H9 (cell line): Measurements from ENCODE around the gene NHLRC4. TPM values are rescaled to one million over a fixed set of nuclear protein-coding genes. Genes with fewer than 3 reads are reported as not detected.

Experiments used
- DNase-seq: peaks from one replicate; pipeline ENCODE4 v3.0.0-alpha.2; 2017
- H2AFZ ChIP-seq: one replicate; pipeline ENCODE4 v1.6.1; 2013; ENCODE audit warnings: mild to moderate bottlenecking, low read length, control low read depth, moderate library complexity
- H2AK5ac ChIP-seq: 2 replicates; pipeline ENCODE4 v1.6.1; 2013; ENCODE audit warnings: low read length, control low read depth, mixed read lengths; ENCODE audit not compliant: insufficient read length
- H2BK120ac ChIP-seq: one replicate; pipeline ENCODE4 v1.6.1; 2013; ENCODE audit warnings: low read depth, mild to moderate bottlenecking, low read length, control low read depth, inconsistent platforms; ENCODE audit not compliant: poor library complexity, severe bottlenecking
- H2BK12ac ChIP-seq: 2 replicates; pipeline ENCODE4 v1.6.1; 2013; ENCODE audit warnings: low read length, control low read depth, mixed read lengths, low read depth; ENCODE audit not compliant: insufficient read length
- H2BK15ac ChIP-seq: 2 replicates; pipeline ENCODE4 v1.6.1; 2013; ENCODE audit warnings: low read depth, low read length, control low read depth
- H2BK20ac ChIP-seq: one replicate; pipeline ENCODE4 v1.6.1; 2013; ENCODE audit warnings: low read depth, mild to moderate bottlenecking, low read length, control low read depth, inconsistent platforms; ENCODE audit not compliant: poor library complexity, severe bottlenecking
- H2BK5ac ChIP-seq: 2 replicates; pipeline ENCODE4 v1.6.1; 2013; ENCODE audit warnings: low read length, control low read depth, mixed read lengths; ENCODE audit not compliant: insufficient read length
- H3K14ac ChIP-seq: 2 replicates; pipeline ENCODE4 v1.6.1; 2013; ENCODE audit warnings: low read length, control low read depth; ENCODE audit not compliant: insufficient read depth
- H3K18ac ChIP-seq: 2 replicates; pipeline ENCODE4 v1.6.1; 2013; ENCODE audit warnings: low read depth, mild to moderate bottlenecking, mixed read lengths, low read length, control low read depth; ENCODE audit not compliant: insufficient read length
- H3K23ac ChIP-seq: 2 replicates; pipeline ENCODE4 v1.6.1; 2013; ENCODE audit warnings: low read length, control low read depth, mixed read lengths, low read depth; ENCODE audit not compliant: insufficient read length
- H3K23me2 ChIP-seq: 2 replicates; pipeline ENCODE4 v1.6.1; 2013; ENCODE audit warnings: low read depth, mild to moderate bottlenecking, mixed read lengths, low read length, control low read depth; ENCODE audit not compliant: insufficient read length, poor library complexity, severe bottlenecking
- H3K27ac ChIP-seq: 2 replicates; pipeline ENCODE4 v1.5.1; 2013; ENCODE audit warnings: low read length, control low read depth, mixed read lengths, low read depth; ENCODE audit not compliant: insufficient read length
- H3K27me3 ChIP-seq: 2 replicates; pipeline ENCODE4 v1.6.1; 2013; ENCODE audit warnings: low read length, control low read depth, inconsistent platforms; ENCODE audit not compliant: insufficient read depth
- H3K4ac ChIP-seq: 2 replicates; pipeline ENCODE4 v1.6.1; 2013; ENCODE audit warnings: low read depth, mild to moderate bottlenecking, control low read depth, inconsistent platforms, low read length, moderate library complexity
- H3K4me1 ChIP-seq: 2 replicates; pipeline ENCODE4 v1.6.1; 2013; ENCODE audit warnings: low read length, control low read depth, inconsistent platforms; ENCODE audit not compliant: insufficient read depth
- H3K4me2 ChIP-seq: 2 replicates; pipeline ENCODE4 v1.6.1; 2013; ENCODE audit warnings: low read length, control low read depth, mixed read lengths; ENCODE audit not compliant: insufficient read length, insufficient read depth
- H3K56ac ChIP-seq: 2 replicates; pipeline ENCODE4 v1.6.1; 2013; ENCODE audit warnings: low read depth, mild to moderate bottlenecking, mixed read lengths, low read length, control low read depth; ENCODE audit not compliant: insufficient read length
- H3K79me1 ChIP-seq: 2 replicates; pipeline ENCODE4 v1.6.1; 2013; ENCODE audit warnings: low read depth, mild to moderate bottlenecking, moderate library complexity, low read length, control low read depth, inconsistent platforms; ENCODE audit not compliant: insufficient read depth, poor library complexity, severe bottlenecking
- H3K79me2 ChIP-seq: 2 replicates; pipeline ENCODE4 v1.6.1; 2013; ENCODE audit warnings: low read length, control low read depth, inconsistent platforms; ENCODE audit not compliant: insufficient read depth
- H3K9ac ChIP-seq: 2 replicates; pipeline ENCODE4 v1.6.1; 2013; ENCODE audit warnings: low read length, control low read depth, mixed read lengths; ENCODE audit not compliant: insufficient read length; ENCODE audit errors: extremely low read depth
- H3K9me3 ChIP-seq: one replicate; pipeline ENCODE4 v1.6.1; 2013; ENCODE audit warnings: low read depth, low read length, inconsistent platforms; ENCODE audit not compliant: control insufficient read depth
- H3T11ph ChIP-seq: one replicate; pipeline ENCODE4 v1.6.1; 2013; ENCODE audit warnings: mild to moderate bottlenecking, low read length, control low read depth, inconsistent platforms
- H4K20me1 ChIP-seq: one replicate; pipeline ENCODE4 v1.6.1; 2013; ENCODE audit not compliant: control insufficient read depth, insufficient read length, insufficient read depth
- H4K5ac ChIP-seq: 2 replicates; pipeline ENCODE4 v1.6.1; 2013; ENCODE audit warnings: low read depth, mild to moderate bottlenecking, mixed read lengths, low read length, control low read depth; ENCODE audit not compliant: insufficient read length
- H4K8ac ChIP-seq: replicated peaks from 2 replicates; pipeline ENCODE4 v1.6.1; 2013; ENCODE audit warnings: low read length, control low read depth, mixed read lengths, low read depth; ENCODE audit not compliant: insufficient read length
- H4K91ac ChIP-seq: 2 replicates; pipeline ENCODE4 v1.6.1; 2013; ENCODE audit warnings: low read depth, mild to moderate bottlenecking, moderate library complexity, mixed read lengths, low read length, control low read depth; ENCODE audit not compliant: insufficient read length
- H3K27ac Mint-ChIP-seq, 3 experiments: 2 replicates in 2 of 3; 3 replicates in 1 of 3; pipeline ENCODE4 v1.8.0; 2020 to 2021; ENCODE audit warnings: mixed read lengths in 3 of 3, mild to moderate bottlenecking in 1 of 3, moderate library complexity in 1 of 3
- H3K27me3 Mint-ChIP-seq: 2 replicates; pipeline ENCODE4 v1.8.0; 2021; ENCODE audit warnings: low read depth, mild to moderate bottlenecking, moderate library complexity, mixed read lengths
- H3K36me3 Mint-ChIP-seq, 3 experiments: 2 replicates in 2 of 3; 3 replicates in 1 of 3; pipeline ENCODE4 v1.8.0; 2020 to 2021; ENCODE audit warnings: low read depth in 3 of 3, mixed read lengths in 3 of 3; ENCODE audit not compliant: insufficient read depth in 1 of 3
- H3K4me1 Mint-ChIP-seq, 2 experiments: 2 replicates each; pipeline ENCODE4 v1.8.0; 2020; ENCODE audit warnings: mixed read lengths in 2 of 2
- H3K4me3 Mint-ChIP-seq, 2 experiments: 2 replicates in 1 of 2; 3 replicates in 1 of 2; pipeline ENCODE4 v1.8.0; 2020 to 2021; ENCODE audit warnings: mild to moderate bottlenecking in 2 of 2, mixed read lengths in 2 of 2, moderate library complexity in 1 of 2
- H3K9me3 Mint-ChIP-seq, 2 experiments: 2 replicates in 1 of 2; 3 replicates in 1 of 2; pipeline ENCODE4 v1.8.0; 2020; ENCODE audit warnings: mild to moderate bottlenecking in 2 of 2, mixed read lengths in 2 of 2, moderate library complexity in 1 of 2
- CTCF ChIP-seq: fragments of 200-600 bp; sonication (generic); conservative IDR thresholded peaks from 3 replicates; pipeline ENCODE4 v1.8.0; 2021; ENCODE audit warnings: antibody characterized with exemption, mild to moderate bottlenecking
- WGBS: extraction: QIAGEN DNeasy Blood & Tissue Kit; methylation state at CpG from one replicate; pipeline ENCODE4 v1.1.7; 2013; ENCODE audit warnings: missing lambda C conversion rate, low lambda C conversion rate, mixed read lengths; ENCODE audit not compliant: insufficient read length; ENCODE audit errors: extremely low coverage; 5-methylcytosine and 5-hydroxymethylcytosine counted together
- total RNA-seq: library from RNA; stranded (reverse); gene quantifications from 2 replicates; pipeline ENCODE4 v1.2.1, GENCODE V29; 2021

The NHLRC4 gene
- total RNA-seq, 1 experiment from 2014 or later: 0.42 TPM

- H3K27ac Mint-ChIP-seq: no peak overlapping the region
- Histone ChIP-seq H3K4me1 (no peaks in the 10 kb centered on the region), H3K4me2 (no peak overlapping the region)
Observed at GRCh38 chr16:567373-568256, 810 bp downstream of the NHLRC4 start.

More at GRCh38 chr16:567373-568256, 810 bp downstream of the NHLRC4 start:
- H2BK12ac ChIP-seq: no peak overlapping the region
- H3K23ac ChIP-seq: no peak overlapping the region
- H4K91ac ChIP-seq: no peak overlapping the region
- no peaks in the 10 kb centered on the region for H4K20me1 ChIP-seq
- H2BK20ac ChIP-seq: no peak overlapping the region
- no peak overlapping the region for H3K18ac ChIP-seq
- Mint-ChIP-seq H3K4me3 (peak overlapping the region in 1 of 2 experiments; percentile 17; a peak in 1 of 5 replicates), H3K27me3 (peaks cover 7% of the 10 kb centered on the region), H3K9me3 (no peaks in the 10 kb centered on the region; a peak in 1 of 5 replicates), H3K36me3 (peaks cover 0 to 2% (median 0%) of the 10 kb centered on the region in 3 experiments; a peak in 2 of 7 replicates), H3K4me1 (peaks cover 13 to 36% of the 10 kb centered on the region in 2 experiments)
- no CpG with 5 or more reads among the region's 35 CpGs for WGBS
- no peak for DNase-seq
- H3K27ac ChIP-seq: no peak overlapping the region
- no peak overlapping the region for H3K56ac ChIP-seq
- no peak overlapping the region for H4K8ac ChIP-seq
- no peak overlapping the region for H2AK5ac ChIP-seq
- H3K79me2 ChIP-seq: no peaks in the 10 kb centered on the region; the same call in 1 of the 2 replicates
- no peak overlapping the region for H3K9ac ChIP-seq
- H3K27me3 ChIP-seq: no peaks in the 10 kb centered on the region; the same call in 1 of the 2 replicates
- no peak overlapping the region for H2BK15ac ChIP-seq
- no peak overlapping the region for H2BK5ac ChIP-seq
- no peaks in the 10 kb centered on the region for H3K9me3 ChIP-seq
- TF ChIP-seq CTCF: no peak
- H4K5ac ChIP-seq: no peak overlapping the region
- no peak overlapping the region for H2AFZ ChIP-seq
- no peaks in the 10 kb centered on the region for H3K79me1 ChIP-seq
- 0 out of 2 replicates have a peak overlapping the region, but pooled peaks have one; percentile 40 for H3K14ac ChIP-seq
- no peak overlapping the region for H2BK120ac ChIP-seq
- no peak overlapping the region for H3T11ph ChIP-seq
- no peak overlapping the region for H3K4ac ChIP-seq
- H3K23me2 ChIP-seq: peaks cover 5% of the 10 kb centered on the region
